OCI-LY3 (cell line): ENCODE data around the gene IL2RA.

ENCODE experiments used
- CTCF ChIP-seq: fragments of 200-600, 300-600 bp; sonication (generic); IDR thresholded peaks from 2 replicates; pipeline ENCODE4 v1.5.1; 2014; ENCODE audit warnings: antibody characterized with exemption, low read length, low read depth
- EZH2phosphoT487 ChIP-seq: fragments of 200-600 bp; shearing (Covaris generic); IDR thresholded peaks from 2 replicates; pipeline ENCODE4 v1.6.1; 2018; ENCODE audit warnings: antibody characterized with exemption, mixed run types, low read depth

- TF ChIP-seq CTCF (no peak), EZH2phosphoT487 (no peak)
These were observed 2.0 kb upstream of the IL2RA start for GRCh38 chr10:6064119-6064518.
